ENCODE results near the gene FOXJ3.

- TF ChIP-seq CTCF (IDR thresholded peaks at IDR 0.05; ENCODE audit: poor library complexity) (no peak), EZH2phosphoT487 (IDR thresholded peaks at IDR 0.05; ENCODE audit: low read depth, severe bottlenecking, unreplicated experiment) (no peak)
Measured at GRCh38 chr1:42259059-42259738, 75.8 kb downstream of the FOXJ3 start.
